GM21360 (cell line): ENCODE results near the gene HSD17B1.
"Not testable (repeated sequence)": the region's sequence is repeated elsewhere in the genome, so short reads cannot be mapped to it uniquely, and the experiment has no call there.

ENCODE experiments used
- ATAC-seq: cut with Tn5 transposase; IDR thresholded peaks from one replicate; pipeline ENCODE4 v1.9.1; 2021; ENCODE audit warnings: mild to moderate bottlenecking, moderate library complexity; ENCODE audit not compliant: unreplicated experiment

HSD17B1 gene, protein sequence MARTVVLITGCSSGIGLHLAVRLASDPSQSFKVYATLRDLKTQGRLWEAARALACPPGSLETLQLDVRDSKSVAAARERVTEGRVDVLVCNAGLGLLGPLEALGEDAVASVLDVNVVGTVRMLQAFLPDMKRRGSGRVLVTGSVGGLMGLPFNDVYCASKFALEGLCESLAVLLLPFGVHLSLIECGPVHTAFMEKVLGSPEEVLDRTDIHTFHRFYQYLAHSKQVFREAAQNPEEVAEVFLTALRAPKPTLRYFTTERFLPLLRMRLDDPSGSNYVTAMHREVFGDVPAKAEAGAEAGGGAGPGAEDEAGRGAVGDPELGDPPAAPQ

DNA sequence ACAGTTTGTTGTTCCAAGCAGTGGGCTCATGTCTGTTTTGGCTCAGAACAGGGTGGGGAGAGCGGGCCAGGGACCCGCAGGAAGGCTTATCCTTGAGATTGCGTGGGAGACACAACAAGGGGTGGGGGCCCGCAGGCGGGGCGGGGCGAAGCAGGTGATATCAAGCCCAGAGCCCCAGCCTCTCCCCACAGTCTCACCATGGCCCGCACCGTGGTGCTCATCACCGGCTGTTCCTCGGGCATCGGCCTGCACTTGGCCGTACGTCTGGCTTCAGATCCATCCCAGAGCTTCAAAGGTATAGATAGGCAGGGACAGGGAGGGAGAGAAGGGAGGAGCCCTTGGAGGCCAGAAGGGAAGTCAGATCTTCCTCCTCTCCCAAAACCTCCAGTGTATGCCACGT, at the start of gene HSD17B1:
Gene HSD17B1, plus strand, starts transcription at position 188 of the 400 bp plus-strand sequence. Its CDS starts 11 bp downstream, at position 199.
- not testable (repeated sequence) for ATAC-seq

DNA sequence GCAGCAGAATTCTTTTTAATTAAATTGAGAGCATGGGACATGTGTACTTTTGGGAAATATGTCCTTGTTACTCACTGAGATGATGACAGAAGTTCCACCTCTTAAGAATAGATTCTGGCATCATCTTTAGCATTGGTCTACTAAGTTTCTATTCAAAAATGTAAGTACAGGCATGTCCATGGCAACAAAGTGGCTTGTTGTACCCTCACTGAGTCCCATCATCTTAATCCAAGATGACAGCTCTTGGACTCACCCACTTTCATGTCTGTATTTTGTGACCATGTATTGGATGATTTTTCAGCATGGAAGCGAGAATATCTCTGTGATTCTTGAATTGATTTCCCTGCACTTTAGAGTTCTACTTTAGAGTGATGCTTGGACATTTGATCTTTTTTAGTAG, 49.8 kb upstream of the HSD17B1 start:
- no peak for ATAC-seq

DNA sequence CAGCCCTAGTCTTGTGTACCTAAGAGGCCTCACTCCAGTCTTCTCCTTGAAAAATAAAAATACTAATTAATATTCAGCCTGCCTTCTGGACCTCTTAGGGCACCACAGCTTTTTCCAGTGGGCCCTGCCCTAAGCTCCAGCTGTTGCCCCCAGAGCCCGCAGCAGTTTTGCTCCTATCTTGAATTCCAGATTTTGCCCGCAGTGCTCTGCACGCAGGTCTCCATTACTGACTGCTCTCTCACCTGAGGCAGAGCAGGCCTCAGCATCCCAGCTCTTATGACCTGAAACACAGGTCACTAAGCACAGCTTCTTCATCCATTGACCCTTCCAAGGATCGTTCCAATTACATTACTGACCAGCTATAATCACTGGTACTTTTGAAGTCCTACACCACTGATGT, 45.1 kb upstream of the HSD17B1 start:
- ATAC-seq, result no peak

DNA sequence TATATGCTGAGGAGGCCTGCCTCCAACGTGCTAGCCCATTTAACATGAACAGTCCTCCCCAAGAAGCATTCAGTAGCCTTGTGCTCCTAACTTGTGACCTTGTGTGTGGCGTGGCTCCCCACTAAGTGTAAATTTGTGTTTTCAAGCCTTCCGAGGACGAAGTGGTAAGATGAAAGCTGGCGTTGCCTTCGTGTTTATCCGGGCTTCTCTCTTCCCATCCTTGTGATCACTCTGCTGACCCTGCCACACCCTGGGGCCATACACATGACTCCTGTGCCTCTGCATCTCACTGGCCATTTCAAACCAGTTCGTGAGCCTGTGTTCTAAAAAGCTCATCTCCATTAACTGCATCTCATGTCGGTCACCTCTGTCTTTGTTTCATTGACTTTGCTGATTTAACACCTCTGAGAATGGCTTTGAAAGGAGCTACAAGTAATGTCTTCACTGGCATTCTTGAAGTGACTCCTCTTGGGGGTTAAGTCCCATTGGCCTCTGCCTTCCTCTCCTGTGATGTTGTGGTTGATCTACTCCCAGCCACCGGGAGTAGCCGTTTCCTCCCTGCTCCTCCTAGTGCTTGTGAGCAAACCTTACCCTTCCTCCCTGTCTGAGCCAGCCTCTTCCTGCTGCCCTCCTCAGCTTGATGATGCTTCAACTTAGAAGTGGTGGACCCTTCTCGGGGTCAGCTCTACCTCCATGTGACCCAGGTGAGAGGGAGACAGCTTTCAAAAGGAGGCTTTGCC, 44.1 kb upstream of the HSD17B1 start:
- no peak for ATAC-seq

DNA sequence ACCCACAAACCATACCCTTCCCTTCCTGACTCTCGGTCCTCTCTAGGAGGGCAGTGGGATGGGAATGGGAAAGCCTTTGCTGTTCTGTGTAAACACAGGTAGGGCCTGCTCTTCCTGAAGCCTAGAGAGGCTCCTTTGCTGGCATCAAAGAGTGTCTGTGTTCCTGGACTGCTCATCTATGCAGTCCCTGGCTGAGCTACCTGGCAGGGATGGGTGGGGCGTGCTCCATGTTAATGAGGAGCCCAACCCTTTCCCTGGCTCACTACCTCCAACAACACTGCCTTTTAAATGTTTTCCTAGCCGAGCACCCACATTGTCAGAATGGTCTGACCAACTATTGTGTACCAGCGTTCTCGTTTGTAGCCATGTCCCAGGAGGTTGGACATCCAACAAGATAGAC, 43.3 kb upstream of the HSD17B1 start:
- ATAC-seq, result no peak

DNA sequence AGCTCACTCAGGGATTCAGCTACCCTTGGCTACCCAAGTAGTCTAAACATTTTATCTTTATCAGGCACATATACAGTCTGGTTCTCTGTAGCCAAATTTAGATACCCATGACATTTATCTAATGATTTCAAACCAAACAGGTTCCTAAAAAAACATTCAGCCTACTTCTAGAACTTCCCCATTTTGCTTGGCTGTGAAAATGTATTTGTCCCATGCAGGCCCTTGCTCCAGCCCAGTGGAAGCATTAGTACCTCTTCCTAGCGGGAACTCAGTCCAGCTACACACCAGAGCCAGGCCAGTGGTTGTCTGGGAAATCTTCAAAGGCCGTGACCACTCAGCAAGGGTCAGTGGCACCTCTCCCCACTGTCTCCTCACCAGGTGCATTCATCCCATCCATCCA, 42.9 kb upstream of the HSD17B1 start:
- ATAC-seq, result no peak

DNA sequence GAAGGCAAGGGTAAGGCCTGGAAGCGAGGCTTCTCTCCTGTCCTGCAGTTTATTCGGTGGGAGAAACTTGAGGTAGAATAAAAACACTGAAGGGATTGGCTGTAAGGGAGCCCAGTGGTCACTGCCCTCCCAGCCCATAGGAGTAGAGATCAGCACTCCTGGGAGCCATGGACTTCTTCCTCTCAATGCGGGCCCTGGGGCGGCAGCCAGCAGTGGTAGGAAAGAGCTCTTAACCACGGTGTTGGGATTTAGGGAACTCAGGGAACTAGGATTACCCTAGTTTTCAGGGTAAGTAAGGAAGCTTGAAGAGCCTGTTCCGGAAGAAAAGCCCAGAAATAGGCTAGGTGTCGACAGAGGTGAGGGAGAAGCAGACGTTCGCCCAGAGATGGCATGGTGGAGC, 40.5 kb upstream of the HSD17B1 start:
- ATAC-seq, result no peak

DNA sequence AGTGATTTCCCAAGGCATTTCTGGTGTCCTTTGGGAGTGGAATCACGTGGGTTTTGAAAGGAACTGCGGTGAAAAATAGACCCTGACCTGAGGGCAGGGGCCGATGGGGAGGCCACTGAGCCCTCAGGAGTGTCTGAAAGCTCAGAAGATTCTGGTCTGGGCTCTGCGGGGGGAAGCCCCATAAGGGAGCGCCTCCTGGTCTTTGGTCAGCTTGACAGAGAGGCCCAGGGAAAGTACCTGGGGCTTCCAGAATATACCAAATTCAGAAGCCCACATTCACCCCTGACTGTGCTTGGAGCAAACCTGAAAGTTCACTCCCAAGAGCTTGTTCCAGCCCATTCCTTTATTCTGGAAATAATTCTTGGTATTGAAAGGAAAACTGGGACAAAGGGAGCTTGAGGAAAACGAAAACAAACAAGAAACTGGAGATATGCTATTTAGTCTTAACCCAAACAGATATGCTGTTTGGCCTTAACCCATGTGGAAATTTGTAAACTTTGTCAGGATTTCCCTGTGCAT, 39.9 kb upstream of the HSD17B1 start:
- no peak for ATAC-seq

DNA sequence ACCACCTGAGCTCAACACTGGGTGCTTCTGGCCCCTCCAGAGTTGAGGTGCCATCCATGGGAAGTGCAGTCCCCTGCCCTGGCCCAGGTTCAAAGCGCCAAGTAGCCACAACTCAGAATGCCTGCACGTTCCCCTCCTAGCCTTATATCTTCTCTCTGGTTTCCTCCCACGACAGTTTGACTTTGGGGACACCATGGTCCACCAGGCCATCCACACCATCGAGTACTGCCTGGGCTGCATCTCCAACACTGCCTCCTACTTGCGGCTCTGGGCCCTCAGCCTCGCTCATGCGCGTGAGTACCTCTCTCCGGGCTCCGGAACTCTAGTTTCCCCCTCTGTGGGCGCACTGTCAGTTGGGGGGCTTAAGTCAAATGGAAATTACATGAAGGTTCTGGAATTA, 39.0 kb upstream of the HSD17B1 start:
- no peak for ATAC-seq

DNA sequence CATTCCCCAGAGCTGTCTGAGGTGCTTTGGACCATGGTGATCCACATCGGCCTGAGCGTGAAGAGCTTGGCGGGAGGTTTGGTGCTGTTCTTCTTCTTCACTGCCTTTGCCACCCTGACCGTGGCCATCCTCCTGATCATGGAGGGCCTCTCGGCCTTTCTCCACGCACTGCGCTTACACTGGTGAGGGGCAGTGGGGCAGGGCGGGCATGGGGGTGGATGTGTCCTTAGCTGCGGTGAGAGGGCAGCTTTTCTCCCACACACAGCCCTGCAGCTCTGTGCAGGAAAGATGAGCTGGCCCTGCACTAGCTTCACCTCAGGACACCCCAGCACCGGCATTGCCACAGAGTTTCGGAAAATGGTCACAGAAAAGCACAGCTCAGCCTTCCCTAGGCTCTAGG, 38.4 kb upstream of the HSD17B1 start:
- no peak for ATAC-seq

DNA sequence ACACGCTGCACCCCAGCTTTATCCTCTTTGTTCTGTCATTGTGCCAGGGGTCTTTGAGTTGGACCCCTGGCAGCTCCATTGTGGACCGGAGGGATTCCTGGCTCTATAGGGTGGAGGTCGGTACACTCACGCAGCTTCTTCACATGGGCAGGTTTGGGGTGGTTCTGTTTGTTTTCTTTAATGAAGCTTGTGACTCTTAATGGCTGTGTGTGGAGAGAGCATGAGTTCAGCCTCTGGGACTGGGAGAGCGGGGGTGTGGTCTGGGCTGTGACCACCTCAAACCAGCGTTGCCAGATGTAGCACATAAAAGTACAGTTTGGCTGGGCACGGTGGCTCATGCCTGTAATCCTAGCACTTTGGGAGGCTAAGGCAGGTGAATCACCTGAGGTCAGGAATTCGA, 37.9 kb upstream of the HSD17B1 start:
- no peak for ATAC-seq

DNA sequence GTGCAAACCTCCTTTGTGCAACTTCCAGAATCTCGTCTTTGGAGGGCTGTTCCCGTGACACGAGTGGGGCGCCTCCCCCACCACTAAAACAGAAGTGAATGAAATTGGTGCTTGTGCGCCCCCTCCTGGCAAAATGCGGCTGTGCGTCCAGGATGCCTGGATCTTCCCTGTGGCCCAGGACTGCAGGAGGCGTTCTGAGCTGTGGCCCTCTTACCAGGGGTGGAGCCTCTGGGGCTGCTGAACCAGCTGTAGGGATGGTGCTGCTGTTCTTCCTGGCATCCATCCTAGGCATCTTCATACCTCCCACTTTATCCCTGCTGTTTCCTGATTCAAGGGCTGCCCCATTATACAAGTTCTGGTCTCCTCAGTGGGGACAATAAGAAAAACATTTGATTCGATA, 35.2 kb upstream of the HSD17B1 start:
- ATAC-seq, result no peak

DNA sequence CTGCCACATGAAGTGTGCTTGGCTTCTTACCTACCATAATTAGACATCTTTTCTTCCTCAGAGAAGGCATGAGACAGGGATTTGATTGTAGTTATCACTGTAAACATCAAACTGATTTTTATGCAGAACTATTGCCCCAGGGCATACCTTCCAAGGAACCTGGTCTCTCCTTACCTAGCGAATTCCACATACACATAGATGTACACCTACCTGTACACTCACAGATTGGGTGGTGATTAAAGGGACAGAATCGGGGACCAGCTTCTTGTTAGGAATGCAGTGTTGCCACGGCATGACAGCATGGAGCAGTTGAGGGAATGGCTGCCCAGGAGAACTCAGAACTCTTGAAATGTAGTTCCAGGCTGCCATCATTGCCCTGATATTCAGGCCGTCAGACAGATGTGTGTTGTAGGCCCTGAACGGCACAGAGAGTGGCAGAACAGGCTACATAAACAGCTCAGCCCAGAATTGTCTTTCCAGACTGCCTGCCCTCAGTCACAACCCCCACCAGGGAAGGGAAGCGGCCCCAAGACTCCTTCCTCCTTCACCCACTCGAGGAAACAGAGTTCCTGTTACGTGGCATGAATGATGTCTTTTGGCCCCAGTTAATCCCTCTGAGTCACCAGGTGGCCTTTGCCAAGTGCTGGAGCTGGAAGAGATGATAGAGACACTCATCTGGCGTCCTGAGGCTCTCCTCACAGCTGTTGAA, 34.5 kb upstream of the HSD17B1 start:
- ATAC-seq, result no peak

DNA sequence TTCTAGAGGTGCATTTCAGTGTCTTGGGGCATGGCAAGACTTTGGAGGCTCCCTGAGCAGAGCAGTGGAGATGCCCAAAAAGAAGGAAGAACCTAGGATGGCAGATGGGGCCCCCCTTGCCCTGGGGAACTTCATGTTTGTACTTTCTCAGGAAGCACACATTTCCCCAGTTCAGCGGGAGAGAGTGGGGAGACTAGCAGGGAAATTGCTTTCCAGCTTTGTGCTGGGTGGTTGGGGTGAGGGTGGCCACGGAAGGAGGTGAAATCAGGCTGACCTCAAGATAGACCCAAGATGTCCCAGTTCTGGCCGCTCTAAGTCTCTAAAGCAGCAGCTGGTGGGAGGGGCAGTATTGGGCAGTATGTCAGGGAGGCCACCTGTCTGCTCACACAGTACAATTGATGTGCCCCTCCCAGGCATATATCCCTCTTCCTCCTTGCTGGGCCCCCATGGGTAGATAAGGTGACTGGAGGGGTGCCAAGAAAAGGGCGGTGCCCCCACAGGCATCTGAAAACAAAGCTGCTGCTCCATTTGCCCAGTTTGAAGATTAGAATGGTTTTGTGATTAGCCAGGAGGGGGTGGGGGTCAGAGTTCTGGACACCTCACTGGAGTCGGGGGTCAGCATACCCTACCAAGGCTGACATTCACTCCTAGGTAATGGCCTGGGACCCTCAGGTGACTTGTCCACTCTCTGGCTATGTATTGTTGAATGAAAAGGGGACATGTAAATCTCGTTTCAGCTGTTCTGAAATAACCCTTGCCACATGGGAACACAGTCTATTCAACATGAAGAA, 33.8 kb upstream of the HSD17B1 start:
- ATAC-seq, result no peak

DNA sequence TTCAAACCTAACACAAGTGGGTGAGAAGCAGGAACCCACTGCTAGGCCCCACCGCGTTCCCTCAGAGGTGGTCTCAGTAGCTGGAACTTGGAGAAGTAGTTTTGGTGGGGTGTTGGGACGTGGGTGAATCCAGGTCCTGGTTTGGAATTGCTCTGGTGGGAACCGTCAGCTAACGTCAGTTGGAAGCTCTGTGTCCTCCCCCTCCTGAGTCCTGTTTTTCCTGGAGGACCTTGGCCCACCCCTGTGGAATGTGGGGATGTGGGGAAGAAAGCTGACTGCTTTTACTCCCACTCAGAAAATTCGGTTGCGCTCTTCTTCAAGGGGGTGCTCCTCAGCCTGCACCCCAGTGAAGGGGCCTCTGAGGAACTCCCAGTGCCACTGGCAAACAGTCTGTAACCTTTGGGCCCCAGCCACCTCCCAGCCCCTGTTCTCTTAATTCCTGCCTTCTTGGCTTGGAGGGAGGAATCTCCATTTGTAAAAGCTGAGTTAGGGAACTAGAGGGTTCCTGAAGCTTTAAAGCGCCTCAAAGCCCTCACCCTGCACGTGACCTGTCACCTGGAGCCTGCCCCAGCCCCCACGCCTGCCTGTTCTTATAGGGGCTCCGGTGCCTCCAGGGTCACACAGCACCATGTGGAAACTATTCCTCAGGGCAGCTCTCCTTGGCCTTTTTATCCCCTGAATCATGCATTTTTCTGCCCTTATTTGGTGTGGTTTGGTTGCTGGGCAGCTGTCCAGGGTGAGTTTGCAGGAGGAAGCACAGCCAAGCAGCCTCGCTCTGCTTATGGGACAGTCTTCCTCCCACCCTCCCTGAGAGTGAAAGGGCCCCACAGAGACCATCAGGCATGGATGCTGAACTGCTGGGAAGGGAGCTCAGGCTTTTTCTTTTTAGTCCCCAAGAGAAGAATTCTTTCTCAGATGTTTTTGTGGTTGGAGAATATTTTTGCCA, 32.9 kb upstream of the HSD17B1 start:
- no peak for ATAC-seq

DNA sequence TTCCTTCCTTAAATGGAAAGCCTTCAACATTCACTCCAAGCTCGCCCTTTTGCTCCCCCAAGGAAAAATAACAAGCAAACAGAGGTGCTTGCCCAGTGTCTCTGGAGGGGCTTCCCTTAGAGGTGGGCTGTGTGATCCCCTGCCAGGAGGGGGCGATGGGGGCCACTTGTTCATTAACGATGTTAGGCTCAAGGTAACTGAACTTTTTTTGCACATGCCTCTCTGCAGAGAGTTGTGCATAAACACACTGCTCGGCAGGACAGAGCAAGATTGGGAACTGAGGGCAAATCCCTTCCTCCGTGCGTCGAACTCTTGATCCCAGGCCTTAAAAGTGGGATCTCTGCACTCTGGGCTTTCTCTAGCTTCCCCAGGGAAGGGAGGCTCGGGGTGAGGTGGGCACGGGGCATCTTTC, 32.2 kb upstream of the HSD17B1 start:
- ATAC-seq, result no peak

DNA sequence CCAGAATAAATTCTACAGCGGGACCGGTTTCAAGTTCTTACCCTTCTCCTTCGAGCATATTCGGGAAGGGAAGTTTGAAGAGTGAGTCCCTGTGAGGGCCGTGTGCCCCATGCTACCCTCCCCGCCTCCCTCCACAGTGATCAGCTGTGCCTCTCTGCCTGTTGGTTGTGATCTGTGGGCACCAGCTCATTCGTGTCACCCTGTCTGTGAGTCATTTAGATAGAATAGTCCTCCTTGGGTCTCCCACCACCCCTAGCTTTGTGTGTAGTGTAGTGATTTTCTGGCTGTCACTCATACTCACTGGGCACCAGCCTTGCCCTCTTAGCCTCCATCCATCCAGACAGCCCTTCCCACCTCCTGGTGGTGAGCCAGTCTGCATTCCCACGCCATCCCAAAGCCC, 31.7 kb upstream of the HSD17B1 start:
- no peak for ATAC-seq

DNA sequence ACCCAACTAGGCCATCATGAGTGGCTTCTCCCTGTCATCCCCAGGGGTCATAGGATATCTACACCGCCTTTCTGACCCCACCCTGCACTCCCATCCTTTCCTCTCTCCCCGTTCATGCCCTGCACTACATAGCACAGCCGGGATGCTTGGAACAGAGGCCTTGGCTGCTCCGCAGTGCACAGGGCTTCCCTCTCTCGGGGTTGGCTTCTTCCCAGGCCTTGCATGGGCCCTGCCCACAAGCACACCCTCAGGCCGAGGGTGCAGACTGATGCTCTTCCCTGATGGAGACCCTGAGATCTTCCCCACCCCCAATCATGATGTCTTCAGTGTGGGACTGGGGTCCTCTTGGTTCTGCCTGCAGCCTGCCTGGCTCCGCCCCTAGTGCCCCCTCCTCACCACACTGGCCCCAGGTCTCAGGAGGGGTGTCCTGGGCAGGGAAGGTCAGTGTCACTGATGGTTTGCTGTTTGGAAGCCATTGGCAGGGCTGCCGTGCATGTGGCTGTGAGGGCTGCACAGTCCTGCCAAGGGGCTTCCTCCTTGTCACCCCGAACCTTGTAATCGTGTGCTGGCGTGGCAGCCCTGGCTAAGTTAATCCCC, 31.0 kb upstream of the HSD17B1 start:
- ATAC-seq, result no peak

DNA sequence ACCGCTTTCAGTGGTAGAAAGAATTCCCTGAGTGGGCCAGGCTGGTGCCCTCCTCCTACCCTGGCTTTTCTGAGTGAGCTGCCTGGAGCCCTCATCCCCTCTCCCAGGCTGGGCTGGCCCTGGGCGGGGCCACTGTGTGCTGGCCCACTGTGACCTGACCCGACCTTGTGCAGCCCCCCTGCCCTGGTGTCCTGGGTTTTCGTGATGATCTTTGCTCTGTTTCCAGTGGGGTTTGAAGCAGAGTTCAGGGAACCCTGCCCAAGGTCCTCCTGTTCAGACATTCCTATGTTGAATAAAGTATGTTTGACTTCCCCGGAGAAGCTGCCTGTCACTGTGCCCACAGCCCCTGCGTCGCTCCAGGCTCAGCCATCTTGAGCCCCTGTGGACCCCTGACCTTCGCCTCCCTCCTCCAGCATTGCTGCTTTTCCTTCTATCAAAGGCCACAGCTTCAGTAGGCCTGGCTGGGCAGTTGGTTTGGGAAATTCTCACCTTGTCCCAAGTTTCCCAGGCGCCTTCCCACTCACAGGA, 30.4 kb upstream of the HSD17B1 start:
- ATAC-seq, result no peak
